GM10266 (cell line): ENCODE data around the gene CEACAM16.

Experiments
- DNase-seq: peaks from one replicate; pipeline ENCODE4 v3.0.0; 2012; ENCODE audit errors: extremely low spot score
- TF ChIP-seq, protein P1 (sequence below): IDR thresholded peaks from 2 replicates; pipeline ENCODE4 v1.5.1; 2012; ENCODE audit warnings: mild to moderate bottlenecking, low read depth; ENCODE audit not compliant: control insufficient read depth, insufficient read depth; ENCODE audit errors: missing control alignments

The CEACAM16 gene

DNA sequence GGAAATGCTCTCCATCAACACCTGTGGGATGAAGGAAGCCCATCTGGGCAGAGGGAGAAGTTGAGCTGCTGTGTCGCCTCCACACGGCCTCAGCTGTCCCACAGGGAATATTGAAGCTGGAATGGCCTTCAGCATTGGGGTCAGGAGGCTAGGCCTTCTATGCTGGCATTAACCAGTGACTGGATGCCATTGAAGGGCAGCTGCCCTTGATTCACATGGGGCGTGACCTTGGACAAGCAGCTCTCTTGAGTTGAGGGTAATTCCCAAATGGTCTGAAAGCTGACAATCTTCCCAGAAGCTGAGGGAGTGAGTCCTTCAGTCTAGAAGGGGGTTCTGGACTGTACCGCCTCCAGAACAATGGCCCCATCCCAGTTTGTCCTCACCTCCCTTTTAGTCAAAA is 56.3 kb downstream of the CEACAM16 start:
- TF ChIP-seq, protein P1, sequence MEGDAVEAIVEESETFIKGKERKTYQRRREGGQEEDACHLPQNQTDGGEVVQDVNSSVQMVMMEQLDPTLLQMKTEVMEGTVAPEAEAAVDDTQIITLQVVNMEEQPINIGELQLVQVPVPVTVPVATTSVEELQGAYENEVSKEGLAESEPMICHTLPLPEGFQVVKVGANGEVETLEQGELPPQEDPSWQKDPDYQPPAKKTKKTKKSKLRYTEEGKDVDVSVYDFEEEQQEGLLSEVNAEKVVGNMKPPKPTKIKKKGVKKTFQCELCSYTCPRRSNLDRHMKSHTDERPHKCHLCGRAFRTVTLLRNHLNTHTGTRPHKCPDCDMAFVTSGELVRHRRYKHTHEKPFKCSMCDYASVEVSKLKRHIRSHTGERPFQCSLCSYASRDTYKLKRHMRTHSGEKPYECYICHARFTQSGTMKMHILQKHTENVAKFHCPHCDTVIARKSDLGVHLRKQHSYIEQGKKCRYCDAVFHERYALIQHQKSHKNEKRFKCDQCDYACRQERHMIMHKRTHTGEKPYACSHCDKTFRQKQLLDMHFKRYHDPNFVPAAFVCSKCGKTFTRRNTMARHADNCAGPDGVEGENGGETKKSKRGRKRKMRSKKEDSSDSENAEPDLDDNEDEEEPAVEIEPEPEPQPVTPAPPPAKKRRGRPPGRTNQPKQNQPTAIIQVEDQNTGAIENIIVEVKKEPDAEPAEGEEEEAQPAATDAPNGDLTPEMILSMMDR: no peak
- DNase-seq: no peak

DNA sequence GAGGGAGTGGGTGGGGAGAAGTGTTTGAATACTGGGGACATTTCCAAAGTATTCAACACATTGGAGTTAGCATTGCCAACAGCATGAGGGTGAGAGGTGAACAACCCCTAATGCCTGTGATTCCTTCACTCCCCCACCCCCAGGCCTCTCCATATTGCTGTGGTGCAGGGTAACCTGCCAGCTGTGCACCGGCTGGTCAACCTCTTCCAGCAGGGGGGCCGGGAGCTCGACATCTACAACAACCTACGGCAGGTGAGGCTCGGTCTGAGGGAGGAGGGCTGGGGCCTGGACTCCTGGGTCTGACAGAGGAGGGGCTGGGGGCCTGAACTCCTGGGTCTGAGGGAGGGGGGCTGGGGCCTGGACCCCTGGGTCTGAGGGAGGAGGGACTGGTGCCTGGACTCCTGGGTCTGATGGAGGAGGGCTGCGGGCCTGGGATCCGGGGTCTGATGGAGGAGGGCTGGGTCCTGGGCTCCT is 57.2 kb downstream of the CEACAM16 start:
- TF ChIP-seq, protein P1: no peak
- DNase-seq: no peak

DNA sequence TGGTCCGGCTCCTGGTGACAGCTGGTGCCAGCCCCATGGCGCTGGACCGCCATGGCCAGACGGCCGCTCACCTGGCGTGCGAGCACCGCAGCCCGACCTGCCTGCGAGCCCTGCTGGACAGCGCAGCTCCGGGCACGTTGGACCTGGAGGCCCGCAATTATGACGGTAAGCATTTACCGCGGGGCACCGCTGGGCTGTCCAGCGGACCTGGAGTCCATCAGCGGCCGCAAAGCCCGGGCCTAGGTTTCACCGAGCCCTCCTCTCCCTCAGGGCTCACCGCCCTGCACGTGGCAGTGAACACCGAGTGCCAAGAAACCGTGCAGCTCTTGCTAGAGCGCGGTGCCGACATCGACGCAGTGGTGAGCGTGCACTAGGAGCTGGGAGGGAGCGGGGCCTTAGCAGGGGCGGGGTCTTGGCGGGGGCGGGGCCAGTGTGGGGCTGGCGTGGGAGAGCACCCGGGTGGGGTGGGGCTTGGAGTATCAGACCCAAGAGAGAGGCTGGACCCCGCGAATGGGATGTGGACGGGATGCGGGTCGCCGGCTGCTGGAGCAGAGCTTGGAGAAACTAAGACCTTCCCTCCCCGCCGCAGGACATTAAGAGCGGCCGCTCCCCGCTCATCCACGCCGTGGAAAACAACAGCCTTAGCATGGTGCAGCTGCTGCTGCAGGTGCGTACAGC is 58.2 kb downstream of the CEACAM16 start:
- TF ChIP-seq, protein P1: no peak
- no peak for DNase-seq

DNA sequence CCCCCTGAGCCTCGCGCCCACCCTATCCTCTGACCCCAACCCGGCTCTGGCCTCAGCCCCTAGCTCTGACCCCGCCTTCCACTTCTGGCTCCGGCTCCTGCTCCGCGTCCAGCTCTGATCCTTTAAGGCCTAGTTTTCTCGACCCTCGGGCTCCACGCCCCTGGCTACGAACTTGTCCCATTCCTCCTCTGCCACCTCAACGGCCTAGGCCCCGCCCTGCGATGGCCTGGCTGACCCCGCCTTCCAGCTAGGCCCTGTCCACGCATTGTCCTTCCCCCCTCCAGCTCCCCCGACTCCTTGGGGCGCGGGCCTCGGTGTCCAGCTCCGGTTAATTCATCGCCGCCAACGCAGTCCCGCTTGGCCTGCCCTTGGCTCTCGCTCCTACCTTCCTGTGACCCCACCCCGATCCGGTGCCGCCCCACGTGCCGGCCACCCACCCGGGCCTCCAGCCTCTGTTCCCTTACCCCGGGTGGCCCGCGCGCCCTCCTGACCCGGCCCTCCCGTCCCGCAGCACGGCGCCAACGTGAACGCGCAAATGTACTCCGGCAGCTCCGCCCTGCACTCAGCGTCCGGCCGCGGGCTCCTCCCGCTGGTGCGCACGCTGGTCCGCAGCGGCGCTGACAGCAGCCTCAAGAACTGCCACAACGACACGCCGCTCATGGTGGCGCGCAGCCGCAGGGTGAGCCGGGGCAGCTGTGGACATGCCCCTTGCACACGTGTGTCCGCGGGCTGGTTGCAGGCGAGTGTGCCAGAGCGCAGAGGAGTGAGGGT is 59.0 kb downstream of the CEACAM16 start:
- DNase-seq: no peak
- TF ChIP-seq, protein P1: no peak

DNA sequence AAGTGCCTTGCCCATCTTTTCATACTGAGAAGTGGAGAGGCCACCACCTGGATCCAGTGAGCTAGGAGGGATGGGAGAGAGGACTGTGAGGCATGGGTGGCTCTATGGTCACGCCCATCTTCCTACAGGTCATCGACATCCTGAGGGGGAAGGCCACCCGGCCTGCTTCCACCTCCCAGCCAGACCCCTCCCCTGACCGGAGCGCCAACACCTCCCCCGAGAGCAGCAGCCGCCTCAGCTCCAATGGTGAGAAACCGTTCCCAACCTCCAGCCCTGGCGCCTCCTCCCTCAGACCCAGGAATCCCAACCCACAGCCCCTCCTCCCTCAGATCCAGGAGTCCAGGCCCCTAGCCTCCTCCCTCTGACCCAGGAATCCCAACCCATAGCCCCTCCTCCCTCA is 59.6 kb downstream of the CEACAM16 start:
- TF ChIP-seq, protein P1: no peak
- no peak for DNase-seq

DNA sequence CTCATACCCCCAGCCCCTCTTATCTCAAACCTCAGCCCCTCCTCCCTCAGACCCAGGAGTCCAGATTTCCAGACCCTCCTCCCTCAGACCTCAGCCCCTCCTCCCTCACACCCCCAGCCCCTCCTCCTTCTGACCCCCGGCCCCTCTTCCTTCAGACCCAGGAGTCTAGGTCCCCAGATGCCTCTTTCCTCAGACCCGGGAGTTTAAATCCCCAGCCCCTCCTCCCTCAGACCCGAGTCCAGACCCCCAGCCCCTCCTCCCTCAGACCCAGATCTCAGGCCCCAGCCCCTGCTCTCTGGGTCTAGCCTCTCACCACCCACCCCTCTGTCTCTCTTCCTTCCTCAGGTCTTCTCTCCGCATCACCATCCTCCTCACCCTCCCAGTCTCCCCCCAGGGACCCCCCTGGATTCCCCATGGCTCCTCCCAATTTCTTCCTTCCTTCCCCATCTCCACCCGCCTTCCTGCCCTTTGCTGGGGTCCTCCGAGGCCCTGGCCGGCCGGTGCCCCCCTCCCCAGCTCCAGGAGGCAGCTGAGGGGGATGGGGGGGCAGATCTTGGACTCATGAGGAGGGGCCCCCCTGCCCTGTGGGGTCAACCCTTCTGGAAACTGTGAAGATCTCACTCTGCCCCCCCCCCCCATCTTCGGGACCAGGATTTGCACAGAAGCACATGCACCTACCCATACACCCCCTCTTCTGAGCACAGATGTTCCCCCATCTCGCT is 60.3 kb downstream of the CEACAM16 start:
- no peak for DNase-seq
- TF ChIP-seq, protein P1: no peak
